Fibroblast of mammary gland (primary cell): ENCODE results near the gene REST.
"Not testable (repeated sequence)": the region's sequence is repeated elsewhere in the genome, so short reads cannot be mapped to it uniquely, and the experiment has no call there.

Experiments used
- DNase-seq: peaks from one replicate; pipeline ENCODE4 v3.0.0-alpha.2; 2010; ENCODE audit warnings: low read depth
- H3K4me3 ChIP-seq: 2 replicates; pipeline ENCODE4 v1.5.1; 2011; ENCODE audit warnings: low read depth, mild to moderate bottlenecking, low read length, moderate library complexity; ENCODE audit not compliant: control insufficient read depth
- CTCF ChIP-seq: conservative IDR thresholded peaks from 2 replicates; pipeline ENCODE4 v1.5.1; 2011; ENCODE audit warnings: low read depth, low read length, inconsistent platforms; ENCODE audit not compliant: control insufficient read depth, insufficient read depth

Gene REST

GRCh38 chr4:56937262-56937661 lies 29.6 kb downstream of the REST start:
- peak; percentile 80 for DNase-seq
- TF ChIP-seq CTCF = no peak
- H3K4me3 ChIP-seq = no peak overlapping the region

GRCh38 chr4:56939826-56940225 lies 32.1 kb downstream of the REST start:
- H3K4me3 ChIP-seq, DNase-seq: not testable (repeated sequence)

- no peak for DNase-seq
- no peak for TF ChIP-seq CTCF
- no peak overlapping the region for H3K4me3 ChIP-seq
Observed at GRCh38 chr4:56940403-56940802, 32.7 kb downstream of the REST start.

GRCh38 chr4:56940971-56941370 lies 33.3 kb downstream of the REST start:
- no peak for DNase-seq
- no peak for TF ChIP-seq CTCF
- no peak overlapping the region for H3K4me3 ChIP-seq

- DNase-seq = no peak
Observed at GRCh38 chr4:56941403-56941802, 33.7 kb downstream of the REST start.

GRCh38 chr4:56953680-56954520 lies 46.2 kb downstream of the REST start:
- H3K4me3 ChIP-seq = no peak overlapping the region
- no peak for DNase-seq
- TF ChIP-seq CTCF = no peak

More at GRCh38 chr4:56941403-56941802, 33.7 kb downstream of the REST start:
- H3K4me3 ChIP-seq = no peak overlapping the region
- no peak for TF ChIP-seq CTCF

GRCh38 chr4:56958111-56958517 lies 50.4 kb downstream of the REST start:
- peak; percentile 99 for DNase-seq
- no peak for TF ChIP-seq CTCF
- peak overlapping the region; percentile 18 for H3K4me3 ChIP-seq
